K562 (cell line): ENCODE data around the gene FRMD4B. TPM values are rescaled to one million over a fixed set of nuclear protein-coding genes. Genes with fewer than 3 reads are reported as not detected.

Experiments
- ATAC-seq: fragments of 200-7000 bp; cut with Tn5 transposase; 3 replicates; pipeline ENCODE4 v1.9.1; 2020; ENCODE audit warnings: moderate library complexity
- BruUV-seq: library from RNA; stranded (reverse); fragments of 400-500 nt; replicated peaks from 2 replicates; lab custom pipeline; 2021; lab: Mats Ljungman, UMichigan
- CTCF ChIA-PET: fragments of 300-600 bp; formaldehyde crosslinking; extraction: SDS; loops from one replicate; lab custom pipeline; 2021; ENCODE audit warnings: low intra/inter-chr PET ratio; lab: Yijun Ruan, JAX
- POLR2A ChIA-PET: fragments of 300-600, 350-650 bp; sonication (Branson Sonifier 250); formaldehyde crosslinking; extraction: SDS; loops from one replicate; lab custom pipeline; 2021; ENCODE audit warnings: antibody characterized with exemption, inconsistent platforms; lab: Yijun Ruan, JAX
- DNase-seq, 4 experiments: peaks; one replicate each; pipeline versions ENCODE4 v3.0.0 to v3.0.0-alpha.2; 2011 to 2018; ENCODE audit warnings: low spot score in 3 of 4, mixed read lengths in 3 of 4; ENCODE audit errors: extremely low read depth in 1 of 4
- FAIRE-seq: peaks from 2 replicates; lab custom pipeline; 2011; peaks lifted over from hg19 to GRCh38; lab: Jason Lieb, UNC
- H2AFZ ChIP-seq: 2 replicates; pipeline ENCODE4 v1.6.0; 2011; ENCODE audit warnings: low read depth, low read length, control low read depth, inconsistent platforms
- H3K27ac ChIP-seq: fragments of 200-600 bp; 3 replicates; pipeline ENCODE4 v1.8.0; 2011; ENCODE audit warnings: low read depth, mild to moderate bottlenecking, control low read depth, inconsistent platforms, low read length, moderate library complexity, mixed read lengths; ENCODE audit errors: extremely low read depth
- H3K27me3 ChIP-seq, 2 experiments: fragments of 300-600 bp in 1 of 2; 2 replicates in 1 of 2; 3 replicates in 1 of 2; pipeline versions ENCODE4 v1.6.0 to v1.8.0; 2011; ENCODE audit warnings: inconsistent platforms in 2 of 2, low read length in 2 of 2, mild to moderate bottlenecking in 1 of 2, mixed read lengths in 1 of 2, moderate library complexity in 1 of 2; ENCODE audit not compliant: control insufficient read depth in 2 of 2, insufficient read depth in 2 of 2
- H3K36me3 ChIP-seq: fragments of 300-600 bp; 3 replicates; pipeline ENCODE4 v1.8.0; 2011; ENCODE audit warnings: mild to moderate bottlenecking, low read length, inconsistent platforms; ENCODE audit not compliant: control insufficient read depth, insufficient read depth
- H3K4me1 ChIP-seq, 2 experiments: fragments of 200-600 bp in 1 of 2; replicated peaks in 1 of 2; 2 replicates in 1 of 2; 3 replicates in 1 of 2; pipeline versions ENCODE4 v1.5.1 to v1.8.0; 2011; ENCODE audit warnings: inconsistent platforms in 2 of 2, low read length in 2 of 2, mild to moderate bottlenecking in 1 of 2, mixed read lengths in 1 of 2, moderate library complexity in 1 of 2; ENCODE audit not compliant: control insufficient read depth in 2 of 2, insufficient read depth in 2 of 2
- H3K4me2 ChIP-seq: 2 replicates; pipeline ENCODE4 v1.6.1; 2011; ENCODE audit warnings: low read length, control low read depth, inconsistent platforms, mixed read lengths; ENCODE audit not compliant: insufficient read depth
- H3K4me3 ChIP-seq: fragments of 200-600 bp; sonication (generic), shearing (Covaris generic); 2 replicates; pipeline ENCODE4 v1.5.1; 2016; ENCODE audit warnings: control low read depth, inconsistent platforms
- H3K79me2 ChIP-seq: fragments of 200-600 bp; 3 replicates; pipeline ENCODE4 v1.8.0; 2011; ENCODE audit warnings: low read length, inconsistent platforms; ENCODE audit not compliant: control insufficient read depth, insufficient read depth
- H3K9ac ChIP-seq, 2 experiments: 2 replicates each; pipeline versions ENCODE4 v1.6.0 to v1.6.1; 2011; ENCODE audit warnings: low read depth in 2 of 2, low read length in 2 of 2, control low read depth in 1 of 2, inconsistent platforms in 1 of 2, mild to moderate bottlenecking in 1 of 2, mixed read lengths in 1 of 2; ENCODE audit not compliant: insufficient read depth in 1 of 2
- H3K9me1 ChIP-seq: one replicate; pipeline ENCODE4 v1.6.0; 2011; ENCODE audit warnings: inconsistent platforms, mild to moderate bottlenecking, low read length, moderate library complexity; ENCODE audit not compliant: control insufficient read depth, insufficient read depth
- H3K9me3 ChIP-seq: replicated peaks from 2 replicates; pipeline ENCODE4 v1.5.1; 2011; ENCODE audit warnings: low read depth, low read length, inconsistent platforms; ENCODE audit not compliant: control insufficient read depth, insufficient read depth
- H4K20me1 ChIP-seq: replicated peaks from 2 replicates; pipeline ENCODE4 v1.6.1; 2011; ENCODE audit warnings: low read length, inconsistent platforms, mixed read lengths; ENCODE audit not compliant: control insufficient read depth, insufficient read depth
- ARID1B ChIP-seq: fragments of 450-650 bp; IDR thresholded peaks from 2 replicates; pipeline ENCODE4 v1.6.1; 2016; ENCODE audit warnings: antibody characterized with exemption, mild to moderate bottlenecking, inconsistent platforms
- BRCA1 ChIP-seq, 2 experiments: fragments of 450-650 bp in 1 of 2; sonication (generic) in 1 of 2; formaldehyde crosslinking in 1 of 2; IDR thresholded peaks; 2 replicates each; pipeline versions ENCODE4 v1.5.0 to v1.6.1; 2017 to 2020; ENCODE audit warnings: mild to moderate bottlenecking in 1 of 2, missing genetic modification reagents in 1 of 2
- CBFA2T3 ChIP-seq: fragments of 450-650 bp; IDR thresholded peaks from 2 replicates; pipeline ENCODE4 v1.6.1; 2017
- DACH1 ChIP-seq: fragments of 450-650 bp; IDR thresholded peaks from 2 replicates; pipeline ENCODE4 v1.6.1; 2018; ENCODE audit not compliant: partially characterized antibody
- EP300 ChIP-seq: IDR thresholded peaks from 2 replicates; pipeline ENCODE4 v1.6.1; 2012; ENCODE audit warnings: low read length, improper control_type of control experiment
- ERF ChIP-seq: fragments of 450-650 bp; formaldehyde crosslinking; IDR thresholded peaks from 2 replicates; pipeline ENCODE4 v1.4.0; 2020; ENCODE audit warnings: mild to moderate bottlenecking, mixed read lengths
- ESRRB ChIP-seq: fragments of 250-450 bp; sonication (Bioruptor Pico); IDR thresholded peaks from 2 replicates; pipeline ENCODE4 v1.5.0; 2020; ENCODE audit warnings: mild to moderate bottlenecking, moderate library complexity, borderline replicate concordance
- ETS1 ChIP-seq: conservative IDR thresholded peaks from 2 replicates; pipeline ENCODE4 v1.6.1; 2011; ENCODE audit warnings: low read depth, mild to moderate bottlenecking, low read length; ENCODE audit not compliant: control insufficient read depth
- KLF16 ChIP-seq: IDR thresholded peaks from 2 replicates; pipeline ENCODE4 v1.6.1; 2016; ENCODE audit warnings: antibody characterized with exemption
- MYBL2 ChIP-seq, 2 experiments: fragments of 450-650 bp in 1 of 2; sonication (generic) in 1 of 2; formaldehyde crosslinking in 1 of 2; IDR thresholded peaks; 2 replicates each; pipeline versions ENCODE4 v1.6.1 to v1.8.1; 2017 to 2022; ENCODE audit warnings: borderline replicate concordance in 1 of 2, inconsistent platforms in 1 of 2, low read depth in 1 of 2, mild to moderate bottlenecking in 1 of 2, missing genetic modification reagents in 1 of 2, moderate library complexity in 1 of 2
- NFATC3 ChIP-seq: fragments of 450-650 bp; IDR thresholded peaks from 2 replicates; pipeline ENCODE4 v1.6.1; 2017; ENCODE audit warnings: mild to moderate bottlenecking
- POU5F1 ChIP-seq: fragments of 150-350 bp; IDR thresholded peaks from 2 replicates; pipeline ENCODE4 v1.6.1; 2014; ENCODE audit warnings: borderline replicate concordance, low read length, low read depth, mild to moderate bottlenecking; ENCODE audit not compliant: partially characterized antibody
- TGIF2 ChIP-seq: sonication (generic); formaldehyde crosslinking; IDR thresholded peaks from 2 replicates; pipeline ENCODE4 v1.8.1; 2022; ENCODE audit warnings: mild to moderate bottlenecking, missing genetic modification reagents, moderate library complexity
- TRIM25 ChIP-seq: fragments of 450-650 bp; IDR thresholded peaks from 2 replicates; pipeline ENCODE4 v1.7.0; 2016; ENCODE audit warnings: borderline replicate concordance
- ZBTB43 ChIP-seq: sonication (generic); formaldehyde crosslinking; IDR thresholded peaks from 2 replicates; pipeline ENCODE4 v1.8.0; 2023; ENCODE audit warnings: mild to moderate bottlenecking, missing genetic modification reagents
- ZNF696 ChIP-seq: fragments of 250-450 bp; sonication (Bioruptor Pico); conservative IDR thresholded peaks from 2 replicates; pipeline ENCODE4 v1.4.0; 2020; ENCODE audit warnings: mild to moderate bottlenecking, moderate library complexity
- WGBS: fragments of 100-300 bp; shearing (Covaris generic); methylation state at CpG from one replicate; pipeline ENCODE4 v1.1.6; 2016; ENCODE audit warnings: low coverage, mixed read lengths; ENCODE audit not compliant: insufficient coverage; ENCODE audit errors: missing lambda C conversion rate; 5-methylcytosine and 5-hydroxymethylcytosine counted together
- in situ Hi-C: fragments of 300-500 bp; cut with MboI; formaldehyde crosslinking; loops from 4 replicates; pipeline ENCODE4 v1.15.0; 2018; ENCODE audit warnings: inconsistent platforms, mixed read lengths
- intact Hi-C: fragments of 100-400 bp; cut with micrococcal nuclease; formaldehyde crosslinking; loops from 2 replicates; pipeline ENCODE4 v1.14.2; 2022
- polyA plus RNA-seq, 8 experiments: library from polyadenylated mRNA; depleted of rRNA in 4 of 8; stranded (reverse) in 5 of 8; unstranded in 3 of 8; fragments of >200 nt; fragmentation: Nextera tagmentation in 2 of 8; fragmentation: Illumina TruSeq in 1 of 8; extraction: Ambion mirVana in 2 of 8; extraction: Trizol in 1 of 8; gene quantifications; 2 replicates each; pipeline versions ENCODE4 v1.2.1 to v1.2.3, GENCODE V29; 2011 to 2014; ENCODE audit warnings: inconsistent platforms in 1 of 8, missing spikeins in 1 of 8
- total RNA-seq, 7 experiments: library from RNA; depleted of rRNA in 6 of 7; stranded (reverse); fragments of >200 nt in 6 of 7; fragmentation: Illumina TruSeq in 2 of 7; extraction: Trizol in 2 of 7; gene quantifications; 2 replicates each; pipeline versions ENCODE4 v1.2.1 to v1.2.3, GENCODE V29; 2011 to 2021; ENCODE audit warnings: low replicate concordance in 1 of 7

FRMD4B gene
- total and polyA plus RNA-seq, 9 of the 15 experiments (the other 6 are each of a cell fraction or from before 2014, with no cell fraction given): 0.03 to 0.09 (median 0.04) TPM; not detected in 3

GRCh38 chr3:69299344-69299743, 86.5 kb downstream of the FRMD4B start:
- no peaks in the 10 kb centered on the region for H4K20me1 ChIP-seq
- H3K79me2 ChIP-seq: no peaks in the 10 kb centered on the region
- intact Hi-C loops (no loop called here), in situ Hi-C loops (no loop called here)
- no peak for FAIRE-seq
- H3K9ac ChIP-seq: no peak overlapping the region
- no peak overlapping the region for H3K27ac ChIP-seq
- no TSS peak for BruUV-seq
- H3K27me3 ChIP-seq: peaks cover 0 to 3% of the 10 kb centered on the region in 2 experiments; a peak in 2 of 5 replicates
- no peaks in the 10 kb centered on the region for H3K9me1 ChIP-seq
- no peak overlapping the region for H3K4me2 ChIP-seq
- 0% methylated on average over 3 of the region's 3 CpGs for WGBS
- H3K36me3 ChIP-seq: no peaks in the 10 kb centered on the region
- H3K9me3 ChIP-seq: no peaks in the 10 kb centered on the region
- POLR2A ChIA-PET: no interaction called here
- no peak overlapping the region for H2AFZ ChIP-seq
- no peak for DNase-seq
- H3K4me1 ChIP-seq: no peaks in the 10 kb centered on the region
- H3K4me3 ChIP-seq: no peak overlapping the region
- CTCF ChIA-PET: no interaction called here
- TF ChIP-seq NFATC3: no peak
- TF ChIP-seq ETS1: no peak
- TF ChIP-seq ERF (CRISPR knock-in tag): no peak
- no peak for TF ChIP-seq TRIM25
- no peak for TF ChIP-seq BRCA1 (IDR thresholded peaks at IDR 0.05)
- TF ChIP-seq BRCA1 (CRISPR knock-in tag; IDR thresholded peaks at IDR 0.05): no peak
- no peak for TF ChIP-seq ESRRB (CRISPR knock-in tag)
- no peak for TF ChIP-seq MYBL2 (IDR thresholded peaks at IDR 0.05; ENCODE audit: low read depth)
- TF ChIP-seq MYBL2 (CRISPR knock-in tag; IDR thresholded peaks at IDR 0.05; ENCODE audit: borderline replicate concordance): no peak
- TF ChIP-seq ZNF696 (CRISPR knock-in tag): no peak
- TF ChIP-seq POU5F1: no peak
- no peak for TF ChIP-seq ARID1B
- TF ChIP-seq TGIF2 (CRISPR knock-in tag): no peak
- no peak for TF ChIP-seq EP300
- no peak for TF ChIP-seq ZBTB43 (CRISPR knock-in tag)
- no peak for TF ChIP-seq DACH1
- no peak for TF ChIP-seq CBFA2T3
- no peak for TF ChIP-seq KLF16
- no peak for ATAC-seq
